CD4-positive, alpha-beta T cell (primary cell): ENCODE results near the gene CPSF4L. TPM values are rescaled to one million over a fixed set of nuclear protein-coding genes. Genes with fewer than 3 reads are reported as not detected.

Source experiments
- ATAC-seq: fragments of 200-7000 bp; cut with Tn5 transposase; one replicate; pipeline ENCODE4 v1.10.0; 2022; ENCODE audit warnings: mild to moderate bottlenecking; ENCODE audit not compliant: poor library complexity
- CTCF ChIA-PET: fragments of 350-600 bp; sonication (Branson Sonifier 250); formaldehyde crosslinking; loops from one replicate; lab custom pipeline; 2021; ENCODE audit warnings: antibody characterized with exemption, inconsistent platforms; lab: Charles Lee
- POLR2A ChIA-PET: fragments of 350-600 bp; sonication (Branson Sonifier 250); formaldehyde crosslinking; loops from one replicate; lab custom pipeline; 2021; ENCODE audit warnings: antibody characterized with exemption, inconsistent platforms; lab: Charles Lee
- DNase-seq, 14 experiments: peaks; one replicate each; pipeline ENCODE4 v3.0.0-alpha.2; 2013 to 2020; ENCODE audit warnings: mixed read lengths in 2 of 14
- H3K27ac ChIP-seq, 2 donors: one replicate each; pipeline versions ENCODE4 v1.5.1 to v1.7.0; 2013; ENCODE audit warnings: low read length in 2 of 2, low read depth in 1 of 2, mild to moderate bottlenecking in 1 of 2
- H3K27me3 ChIP-seq, 2 experiments: 1 replicate in 1 of 2; 2 replicates in 1 of 2; pipeline versions ENCODE4 v1.6.1 to v1.7.0; 2013; ENCODE audit warnings: low read length in 2 of 2, control low read depth in 1 of 2, mild to moderate bottlenecking in 1 of 2, moderate library complexity in 1 of 2; ENCODE audit not compliant: insufficient read depth in 2 of 2, control insufficient read depth in 1 of 2
- H3K36me3 ChIP-seq: one replicate; pipeline ENCODE4 v1.6.1; 2013; ENCODE audit warnings: low read length, control low read depth; ENCODE audit not compliant: insufficient read depth
- H3K4me1 ChIP-seq: one replicate; pipeline ENCODE4 v1.6.1; 2013; ENCODE audit warnings: low read length, control low read depth; ENCODE audit not compliant: insufficient read depth
- H3K4me3 ChIP-seq: one replicate; pipeline ENCODE4 v1.5.1; 2013; ENCODE audit warnings: mild to moderate bottlenecking, low read length, moderate library complexity
- H3K9me3 ChIP-seq, 2 experiments: 1 replicate in 1 of 2; 2 replicates in 1 of 2; pipeline versions ENCODE4 v1.6.1 to v1.7.0; 2013; ENCODE audit warnings: low read length in 2 of 2, mild to moderate bottlenecking in 2 of 2, control low read depth in 1 of 2, moderate library complexity in 1 of 2; ENCODE audit not compliant: control insufficient read depth in 1 of 2, insufficient read depth in 1 of 2
- H3K27ac Mint-ChIP-seq: one replicate; pipeline ENCODE4 v1.8.0; 2020; ENCODE audit warnings: mixed read lengths
- H3K27me3 Mint-ChIP-seq: one replicate; pipeline ENCODE4 v1.8.0; 2021; ENCODE audit warnings: mixed read lengths
- H3K36me3 Mint-ChIP-seq: one replicate; pipeline ENCODE4 v1.8.0; 2021; ENCODE audit warnings: low read depth, mixed read lengths
- H3K4me1 Mint-ChIP-seq: one replicate; pipeline ENCODE4 v1.8.0; 2021; ENCODE audit warnings: low read depth, mixed read lengths
- H3K4me3 Mint-ChIP-seq: one replicate; pipeline ENCODE4 v1.8.0; 2020; ENCODE audit warnings: mild to moderate bottlenecking, mixed read lengths
- H3K9me3 Mint-ChIP-seq: one replicate; pipeline ENCODE4 v1.8.0; 2020; ENCODE audit warnings: mixed read lengths
- CTCF ChIP-seq: fragments of 200-600 bp; IDR thresholded peaks from one replicate; pipeline ENCODE4 v1.8.0; 2022; ENCODE audit warnings: antibody characterized with exemption, mild to moderate bottlenecking
- intact Hi-C, 2 experiments: fragments of 100-400 bp; cut with DNase I in 1 of 2; cut with micrococcal nuclease in 1 of 2; formaldehyde crosslinking; loops; one replicate each; pipeline versions ENCODE4 v1.15.1 to v1.9.0; 2023 to 2025; cut with DNase I, micrococcal nuclease
- total RNA-seq, 174 experiments: library from RNA in 2 of 174; stranded (reverse) in 2 of 174; gene quantifications; one replicate each; pipeline ENCODE4 v1.2.3 and lab custom pipeline; 2021 to 2026

The CPSF4L gene
- total RNA-seq, 2 experiments from 2014 or later, result not detected

DNA sequence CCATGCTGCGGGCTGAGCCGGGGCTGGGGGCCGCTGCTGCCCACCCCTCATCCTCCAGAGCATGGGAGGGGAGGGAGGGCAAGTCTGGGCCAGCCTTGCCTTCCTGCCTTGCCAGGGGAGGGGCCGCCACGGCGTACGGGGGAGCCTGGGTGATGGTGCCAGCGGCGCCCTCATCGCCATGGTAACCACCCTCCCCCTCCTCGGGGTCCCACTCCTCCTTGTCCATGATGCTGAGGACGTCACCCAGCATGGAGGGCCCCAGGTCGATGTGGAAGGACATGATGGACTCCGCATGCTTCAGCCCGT is 23.9 kb upstream of the CPSF4L start:
- H3K27ac Mint-ChIP-seq, result no peak overlapping the region
- intact Hi-C loops, result no loop called here
- ATAC-seq (no peak), DNase-seq (no peak)
- H3K36me3 ChIP-seq, result no peaks in the 10 kb centered on the region
- H3K9me3 Mint-ChIP-seq, result no peaks in the 10 kb centered on the region
- H3K4me1 ChIP-seq, result peaks cover 3% of the 10 kb centered on the region
- H3K4me3 Mint-ChIP-seq, result no peak overlapping the region
- no peak overlapping the region for H3K4me3 ChIP-seq
- H3K4me1 Mint-ChIP-seq, result peaks cover 4% of the 10 kb centered on the region
- no peaks in the 10 kb centered on the region for H3K27me3 Mint-ChIP-seq
- no peak overlapping the region for H3K27ac ChIP-seq
- H3K36me3 Mint-ChIP-seq, result no peaks in the 10 kb centered on the region
- no peak for TF ChIP-seq CTCF
- no peaks in the 10 kb centered on the region for H3K9me3 ChIP-seq
- H3K27me3 ChIP-seq, result no peaks in the 10 kb centered on the region
- ChIA-PET POLR2A (no interaction called here), CTCF (no interaction called here)

DNA sequence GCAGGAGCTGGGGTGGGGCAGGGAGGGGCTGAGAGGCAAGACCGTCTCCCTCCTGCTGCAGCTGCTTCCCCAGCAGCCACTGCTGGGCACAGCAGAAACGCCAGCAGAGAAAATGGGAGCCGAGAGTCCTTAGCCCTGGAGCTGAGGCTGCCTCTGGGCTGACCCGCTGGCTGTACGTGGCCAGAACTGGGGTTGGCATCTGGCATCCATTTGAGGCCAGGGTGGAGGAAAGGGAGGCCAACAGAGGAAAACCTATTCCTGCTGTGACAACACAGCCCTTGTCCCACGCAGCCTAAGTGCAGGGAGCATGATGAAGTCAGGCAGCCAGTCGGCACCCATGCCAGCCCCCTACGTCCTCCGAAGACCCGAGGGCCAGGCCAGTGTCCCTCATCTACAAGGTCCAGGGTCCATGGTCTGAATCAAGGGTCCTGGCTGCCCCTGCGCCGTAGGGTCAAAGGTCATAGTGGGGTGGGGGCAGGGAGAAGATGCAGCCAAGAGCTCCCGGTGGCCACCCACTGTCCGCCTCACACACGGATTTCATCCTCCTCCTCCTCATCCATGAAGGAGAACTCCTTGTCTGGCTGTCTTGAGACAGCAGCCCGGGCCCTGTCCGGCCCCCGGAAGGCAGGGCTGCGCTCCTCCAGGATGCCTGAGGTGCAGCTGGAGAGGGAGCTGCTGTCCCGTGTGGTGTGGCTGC is 23.4 kb upstream of the CPSF4L start:
- ChIA-PET POLR2A (no interaction called here), CTCF (no interaction called here)
- no peak for ATAC-seq

GRCh38 chr17:73284354-73284753 is 22.7 kb upstream of the CPSF4L start:
- no peaks in the 10 kb centered on the region for H3K9me3 ChIP-seq
- no peak overlapping the region for H3K27ac ChIP-seq
- Mint-ChIP-seq H3K27me3 (no peaks in the 10 kb centered on the region), H3K27ac (no peak overlapping the region), H3K9me3 (no peaks in the 10 kb centered on the region), H3K36me3 (no peaks in the 10 kb centered on the region), H3K4me1 (no peaks in the 10 kb centered on the region), H3K4me3 (no peak overlapping the region)
- ChIA-PET POLR2A (no interaction called here), CTCF (no interaction called here)
- no peaks in the 10 kb centered on the region for H3K36me3 ChIP-seq
- ATAC-seq (no peak), DNase-seq (no peak)
- intact Hi-C loops, result no loop called here
- no peak for TF ChIP-seq CTCF
- no peak overlapping the region for H3K4me3 ChIP-seq
- no peaks in the 10 kb centered on the region for H3K4me1 ChIP-seq
- H3K27me3 ChIP-seq, result peaks cover 0 to 2% of the 10 kb centered on the region in 2 experiments

More for the DNA sequence above, 23.4 kb upstream of the CPSF4L start:
- no peaks in the 10 kb centered on the region for H3K4me1 Mint-ChIP-seq
- H3K27ac Mint-ChIP-seq, result no peak overlapping the region
- no peaks in the 10 kb centered on the region for H3K27me3 Mint-ChIP-seq
- H3K9me3 ChIP-seq, result no peaks in the 10 kb centered on the region
- no peaks in the 10 kb centered on the region for H3K36me3 ChIP-seq
- intact Hi-C loops, result no loop called here
- H3K4me3 ChIP-seq, result no peak overlapping the region
- H3K4me3 Mint-ChIP-seq, result no peak overlapping the region
- TF ChIP-seq CTCF, result no peak
- H3K27me3 ChIP-seq, result no peaks in the 10 kb centered on the region
- no peaks in the 10 kb centered on the region for H3K4me1 ChIP-seq
- no peak for DNase-seq
- no peak overlapping the region for H3K27ac ChIP-seq
- no peaks in the 10 kb centered on the region for H3K9me3 Mint-ChIP-seq
- H3K36me3 Mint-ChIP-seq, result no peaks in the 10 kb centered on the region
